OCI-LY1 (cell line): Measurements from ENCODE around the gene CEP128.

Experiments used
- EZH2 ChIP-seq: fragments of 200-600 bp; sonication (generic), shearing (Covaris generic); IDR thresholded peaks from 2 replicates; pipeline ENCODE4 v1.8.0; 2017; ENCODE audit warnings: borderline replicate concordance, mixed run types, mild to moderate bottlenecking, antibody characterized with exemption, low read length, moderate library complexity, mixed read lengths
- TF ChIP-seq, protein P1 (sequence below): fragments of 200-600 bp; sonication (generic), shearing (Covaris generic); IDR thresholded peaks from 2 replicates; pipeline ENCODE4 v1.5.1; 2017; ENCODE audit warnings: mild to moderate bottlenecking, antibody characterized with exemption, low read length, moderate library complexity, mixed read lengths

DNA sequence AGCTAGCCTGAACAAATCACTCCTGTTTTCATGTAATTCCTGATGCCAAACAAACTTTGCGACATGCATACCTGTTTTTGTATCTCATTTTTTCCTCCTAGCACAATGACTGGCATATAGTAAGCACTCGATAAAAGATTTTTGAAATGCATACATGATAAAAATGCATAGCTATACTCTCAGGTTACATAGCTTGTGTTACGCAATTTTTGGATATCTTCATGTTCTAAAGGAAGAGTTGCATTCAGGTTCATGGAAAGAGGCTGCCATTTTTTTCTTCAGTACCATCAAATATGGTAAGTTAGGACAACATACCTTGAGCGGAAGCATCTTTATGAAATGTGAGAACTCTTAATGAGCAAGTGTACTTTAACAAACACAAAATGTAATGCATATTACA, 445.4 kb downstream of the CEP128 start:
- TF ChIP-seq, protein P1, sequence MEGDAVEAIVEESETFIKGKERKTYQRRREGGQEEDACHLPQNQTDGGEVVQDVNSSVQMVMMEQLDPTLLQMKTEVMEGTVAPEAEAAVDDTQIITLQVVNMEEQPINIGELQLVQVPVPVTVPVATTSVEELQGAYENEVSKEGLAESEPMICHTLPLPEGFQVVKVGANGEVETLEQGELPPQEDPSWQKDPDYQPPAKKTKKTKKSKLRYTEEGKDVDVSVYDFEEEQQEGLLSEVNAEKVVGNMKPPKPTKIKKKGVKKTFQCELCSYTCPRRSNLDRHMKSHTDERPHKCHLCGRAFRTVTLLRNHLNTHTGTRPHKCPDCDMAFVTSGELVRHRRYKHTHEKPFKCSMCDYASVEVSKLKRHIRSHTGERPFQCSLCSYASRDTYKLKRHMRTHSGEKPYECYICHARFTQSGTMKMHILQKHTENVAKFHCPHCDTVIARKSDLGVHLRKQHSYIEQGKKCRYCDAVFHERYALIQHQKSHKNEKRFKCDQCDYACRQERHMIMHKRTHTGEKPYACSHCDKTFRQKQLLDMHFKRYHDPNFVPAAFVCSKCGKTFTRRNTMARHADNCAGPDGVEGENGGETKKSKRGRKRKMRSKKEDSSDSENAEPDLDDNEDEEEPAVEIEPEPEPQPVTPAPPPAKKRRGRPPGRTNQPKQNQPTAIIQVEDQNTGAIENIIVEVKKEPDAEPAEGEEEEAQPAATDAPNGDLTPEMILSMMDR: no peak
- no peak for TF ChIP-seq EZH2
